LNCaP clone FGC (cell line): ENCODE data around the gene ADAMTS2.

Experiments used
- DNase-seq: peaks from one replicate; pipeline ENCODE4 v3.0.0-alpha.2; 2011; ENCODE audit warnings: low read depth
- H3K4me3 ChIP-seq: 2 replicates; pipeline ENCODE4 v1.5.1; 2011; ENCODE audit warnings: mild to moderate bottlenecking, low read depth, low read length, control low read depth
- TF ChIP-seq, protein P1 (sequence below): IDR thresholded peaks from 2 replicates; pipeline ENCODE4 v1.5.1; 2012; ENCODE audit warnings: mild to moderate bottlenecking; ENCODE audit not compliant: control insufficient read depth, insufficient read depth; ENCODE audit errors: extremely low read depth

The ADAMTS2 gene

DNA sequence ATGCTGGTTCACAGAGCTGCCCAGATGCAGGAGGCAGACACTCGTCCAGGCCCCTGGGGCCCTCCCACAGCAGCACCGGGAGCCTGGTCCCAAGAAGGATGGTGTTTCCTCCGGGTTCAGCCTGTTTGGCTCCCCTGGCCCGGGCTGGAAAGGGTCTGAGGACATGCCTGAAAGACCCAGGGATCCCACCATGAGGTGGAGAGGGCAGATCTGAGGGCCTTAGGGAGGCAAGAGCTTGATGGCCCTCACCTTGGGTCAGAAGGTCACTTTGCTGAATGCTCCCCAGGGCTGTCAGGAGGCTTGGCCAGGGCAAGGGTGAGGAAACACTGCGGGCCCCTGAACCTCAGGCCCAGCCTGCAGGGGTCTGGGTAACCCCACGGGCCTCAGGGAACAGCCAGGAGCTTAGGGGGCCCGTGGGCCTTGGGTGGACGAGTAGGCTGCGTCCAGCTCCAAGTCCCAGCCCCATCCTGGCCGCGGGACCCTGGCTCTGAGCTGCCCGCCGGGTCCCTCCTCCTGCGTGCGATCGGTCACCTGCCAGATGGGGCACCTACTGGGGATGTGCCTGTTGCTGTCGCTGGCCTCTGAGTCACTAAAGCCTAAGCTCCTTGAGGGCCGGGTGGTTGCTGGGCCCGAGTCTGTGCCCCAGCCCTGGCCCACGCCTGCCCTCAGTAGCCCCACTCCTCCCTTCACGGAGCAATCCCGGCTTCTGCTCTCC lies 178.9 kb downstream of the ADAMTS2 start:
- H3K4me3 ChIP-seq, result no peak overlapping the region
- DNase-seq, result no peak

DNA sequence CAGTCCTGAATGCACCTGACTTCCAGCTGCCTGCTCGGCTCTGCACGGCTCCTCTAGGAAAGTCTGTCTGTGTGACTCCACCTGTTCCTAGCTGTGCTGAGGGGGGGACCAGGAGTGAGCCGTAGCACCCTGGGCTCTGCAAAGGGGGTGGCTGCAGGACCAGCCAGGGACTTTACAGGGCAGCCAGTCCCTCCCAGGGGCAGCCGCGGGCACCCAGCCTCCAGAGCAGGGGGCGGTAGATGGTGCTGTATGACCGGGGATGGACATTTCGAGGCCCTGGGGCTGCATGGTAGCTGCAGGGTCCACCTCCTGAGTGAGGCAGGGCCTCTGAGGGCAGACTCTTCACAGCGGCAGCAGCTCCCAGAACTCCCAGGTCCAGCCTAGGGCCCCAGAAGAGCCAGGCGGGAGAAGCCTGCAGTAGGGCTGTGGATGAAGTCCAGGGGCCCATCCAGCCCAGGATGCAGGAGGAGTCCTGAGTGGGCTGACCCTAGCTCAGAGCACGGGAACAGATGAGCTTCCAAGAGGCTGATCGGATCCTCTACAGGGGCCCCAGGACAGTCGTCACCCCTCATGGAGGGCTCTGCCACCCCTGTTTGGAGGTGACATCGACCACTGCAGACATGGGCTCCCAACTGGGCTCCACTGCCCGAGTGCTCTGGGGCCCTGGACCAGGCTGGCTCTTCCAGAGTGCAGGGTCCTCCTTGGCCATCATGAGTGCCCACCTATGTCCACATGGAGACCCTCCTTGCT lies 179.7 kb downstream of the ADAMTS2 start:
- TF ChIP-seq, protein P1, sequence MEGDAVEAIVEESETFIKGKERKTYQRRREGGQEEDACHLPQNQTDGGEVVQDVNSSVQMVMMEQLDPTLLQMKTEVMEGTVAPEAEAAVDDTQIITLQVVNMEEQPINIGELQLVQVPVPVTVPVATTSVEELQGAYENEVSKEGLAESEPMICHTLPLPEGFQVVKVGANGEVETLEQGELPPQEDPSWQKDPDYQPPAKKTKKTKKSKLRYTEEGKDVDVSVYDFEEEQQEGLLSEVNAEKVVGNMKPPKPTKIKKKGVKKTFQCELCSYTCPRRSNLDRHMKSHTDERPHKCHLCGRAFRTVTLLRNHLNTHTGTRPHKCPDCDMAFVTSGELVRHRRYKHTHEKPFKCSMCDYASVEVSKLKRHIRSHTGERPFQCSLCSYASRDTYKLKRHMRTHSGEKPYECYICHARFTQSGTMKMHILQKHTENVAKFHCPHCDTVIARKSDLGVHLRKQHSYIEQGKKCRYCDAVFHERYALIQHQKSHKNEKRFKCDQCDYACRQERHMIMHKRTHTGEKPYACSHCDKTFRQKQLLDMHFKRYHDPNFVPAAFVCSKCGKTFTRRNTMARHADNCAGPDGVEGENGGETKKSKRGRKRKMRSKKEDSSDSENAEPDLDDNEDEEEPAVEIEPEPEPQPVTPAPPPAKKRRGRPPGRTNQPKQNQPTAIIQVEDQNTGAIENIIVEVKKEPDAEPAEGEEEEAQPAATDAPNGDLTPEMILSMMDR, result no peak
- no peak for DNase-seq
- H3K4me3 ChIP-seq, result no peak overlapping the region

More for the DNA sequence above, 178.9 kb downstream of the ADAMTS2 start:
- TF ChIP-seq, protein P1, result no peak

- H3K4me3 ChIP-seq, result no peak overlapping the region
- no peak for DNase-seq
- TF ChIP-seq, protein P1, result no peak
Measured at GRCh38 chr5:179164331-179165311, 180.6 kb downstream of the ADAMTS2 start.

DNA sequence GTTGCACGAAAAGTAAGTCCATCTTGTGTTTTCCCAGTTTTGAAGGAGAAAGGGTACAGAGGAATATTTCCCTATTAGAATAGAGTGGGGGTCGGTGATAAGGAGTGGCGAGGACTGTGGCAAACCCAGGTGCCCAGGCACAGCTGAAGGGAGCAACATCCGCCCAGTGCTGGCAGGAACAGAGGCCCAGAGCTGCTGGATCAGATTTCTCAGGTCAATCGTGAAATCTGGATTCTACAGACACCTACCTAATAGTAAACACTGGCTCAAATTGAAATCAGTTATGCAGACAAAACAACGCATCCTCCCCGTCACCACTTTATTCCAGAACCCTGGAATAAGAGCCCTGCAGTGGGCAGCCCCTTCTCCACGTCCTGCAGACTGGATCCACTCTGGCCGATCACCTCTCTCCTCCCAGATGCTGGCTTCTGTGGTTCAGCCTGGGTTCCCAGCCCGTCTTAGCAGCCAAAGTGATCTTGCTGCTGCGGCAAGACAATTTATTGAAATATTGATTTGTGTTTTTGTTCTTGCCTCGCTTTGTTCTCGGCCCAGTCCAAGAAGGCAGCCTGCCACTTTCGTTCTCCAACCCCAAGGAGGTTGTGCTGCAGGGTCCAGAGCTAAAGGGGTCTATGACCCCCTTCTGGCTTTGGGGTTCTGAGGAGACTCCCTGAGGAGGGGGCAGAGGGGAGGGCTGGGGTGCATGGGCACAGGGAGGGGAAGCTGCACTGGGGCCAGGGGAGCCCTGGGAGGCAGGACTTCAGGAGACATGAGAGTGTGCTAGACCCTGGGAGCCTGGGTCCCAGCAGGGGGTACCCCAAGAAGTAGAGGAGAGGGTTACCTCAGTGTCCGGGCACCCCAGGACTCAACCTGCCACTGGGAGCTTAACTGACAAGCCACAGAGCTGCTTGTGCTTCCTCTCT lies 181.8 kb downstream of the ADAMTS2 start:
- H3K4me3 ChIP-seq, result no peak overlapping the region
- TF ChIP-seq, protein P1, result no peak
- DNase-seq, result no peak

GRCh38 chr5:179162351-179163235 lies 182.7 kb downstream of the ADAMTS2 start:
- DNase-seq, result no peak
- H3K4me3 ChIP-seq, result no peak overlapping the region
- TF ChIP-seq, protein P1, result no peak
